HG02943 (cell line): ENCODE results near the gene LIN37.

ENCODE experiments used
- ATAC-seq: cut with Tn5 transposase; IDR thresholded peaks from one replicate; pipeline ENCODE4 v1.9.1; 2021; ENCODE audit warnings: mild to moderate bottlenecking, low read depth, moderate library complexity; ENCODE audit not compliant: unreplicated experiment

The LIN37 gene

GRCh38 chr19:35748106-35749020, at the start of gene LIN37:
Gene LIN37, plus strand, starts transcription at chr19:35748576. Its CDS starts 149 bp downstream, at chr19:35748725.
- peak; percentile 61 for ATAC-seq

- peak; percentile 91 for ATAC-seq
Measured at GRCh38 chr19:35702223-35703012, 46.0 kb upstream of the LIN37 start.

GRCh38 chr19:35703343-35703742, 45.0 kb upstream of the LIN37 start:
- ATAC-seq, result no peak

GRCh38 chr19:35704218-35704617, 44.2 kb upstream of the LIN37 start, which contains the start of gene ZBTB32:
Gene ZBTB32, plus strand, starts transcription at chr19:35704558. Its CDS starts 10,069 bp downstream, at chr19:35714627.
- ATAC-seq, result no peak

GRCh38 chr19:35708391-35708790, 40.0 kb upstream of the LIN37 start:
- no peak for ATAC-seq

GRCh38 chr19:35710784-35711723, 37.3 kb upstream of the LIN37 start:
- no peak for ATAC-seq

GRCh38 chr19:35712567-35713505, 35.5 kb upstream of the LIN37 start:
- ATAC-seq, result no peak

- no peak for ATAC-seq
Measured at GRCh38 chr19:35713506-35713850, 34.9 kb upstream of the LIN37 start.

GRCh38 chr19:35713904-35714495, 34.4 kb upstream of the LIN37 start:
- no peak for ATAC-seq

GRCh38 chr19:35714601-35715354, 33.6 kb upstream of the LIN37 start:
- no peak for ATAC-seq

- no peak for ATAC-seq
Measured at GRCh38 chr19:35715355-35715809, 33.0 kb upstream of the LIN37 start.

- peak; percentile 1 for ATAC-seq
Measured at GRCh38 chr19:35715981-35716800, 32.2 kb upstream of the LIN37 start.

GRCh38 chr19:35716801-35717664, 31.3 kb upstream of the LIN37 start:
- peak; percentile 58 for ATAC-seq

GRCh38 chr19:35717665-35718344, 30.6 kb upstream of the LIN37 start, which contains the start of gene KMT2B:
Gene KMT2B, plus strand, starts transcription at chr19:35718003. Its CDS starts 16 bp downstream, at chr19:35718019.
- ATAC-seq, result no peak

GRCh38 chr19:35718345-35719041, 29.9 kb upstream of the LIN37 start:
- peak; percentile 3 for ATAC-seq
